HEK293 (cell line): ENCODE results near the gene SPRR2B.

Source experiments
- CTCF ChIA-PET: fragments of 350-600 bp; formaldehyde crosslinking; extraction: SDS; loops from one replicate; lab custom pipeline; 2021; ENCODE audit warnings: antibody characterized with exemption; lab: Yijun Ruan, JAX
- POLR2A ChIA-PET: fragments of 300-600 bp; formaldehyde crosslinking; extraction: SDS; loops from one replicate; lab custom pipeline; 2020; ENCODE audit warnings: antibody characterized with exemption, inconsistent platforms; lab: Yijun Ruan, JAX
- H3K27ac ChIP-seq: fragments of 200-500 bp; sonication (Bioruptor generic); 2 replicates; pipeline ENCODE4 v1.5.1; 2014; ENCODE audit warnings: low read depth, low read length, control low read depth, inconsistent platforms; ENCODE audit errors: extremely low read depth
- H3K36me3 ChIP-seq, 2 experiments: fragments of 200-500 bp in 1 of 2; sonication (Bioruptor generic) in 1 of 2; 1 replicate in 1 of 2; 2 replicates in 1 of 2; pipeline ENCODE4 v1.5.1; 2014 to 2017; ENCODE audit warnings: inconsistent platforms in 2 of 2, low read length in 2 of 2; ENCODE audit not compliant: control insufficient read depth in 2 of 2, insufficient read depth in 1 of 2
- H3K4me1 ChIP-seq: fragments of 200-500 bp; sonication (Bioruptor generic); 2 replicates; pipeline ENCODE4 v1.5.1; 2014; ENCODE audit warnings: mild to moderate bottlenecking, low read length, inconsistent platforms; ENCODE audit not compliant: control insufficient read depth, insufficient read depth
- H3K4me3 ChIP-seq: 2 replicates; pipeline ENCODE4 v1.5.1; 2011; ENCODE audit warnings: low read depth, mild to moderate bottlenecking, control low read depth, low read length, moderate library complexity
- H3K9me3 ChIP-seq: fragments of 200-500 bp; sonication (Bioruptor generic); 2 replicates; pipeline ENCODE4 v1.5.1; 2014; ENCODE audit warnings: low read depth, low read length, inconsistent platforms; ENCODE audit not compliant: control insufficient read depth, insufficient read depth
- ATF2 ChIP-seq: fragments of 450-650 bp; formaldehyde crosslinking; IDR thresholded peaks from 2 replicates; pipeline ENCODE4 v1.5.1; 2016; ENCODE audit warnings: missing biosample characterization, missing genetic modification characterization, low read depth
- BCL6B ChIP-seq: fragments of 450-650 bp; formaldehyde crosslinking; IDR thresholded peaks from 2 replicates; pipeline ENCODE4 v1.5.1; 2017; ENCODE audit warnings: missing biosample characterization, missing genetic modification characterization
- KLF16 ChIP-seq: fragments of 450-650 bp; formaldehyde crosslinking; IDR thresholded peaks from 2 replicates; pipeline ENCODE4 v1.5.1; 2017; ENCODE audit warnings: missing biosample characterization, missing genetic modification characterization
- KLF9 ChIP-seq: fragments of 450-650 bp; formaldehyde crosslinking; IDR thresholded peaks from 2 replicates; pipeline ENCODE4 v1.5.1; 2016; ENCODE audit warnings: missing biosample characterization, missing genetic modification characterization, low read depth
- PRDM2 ChIP-seq: fragments of 450-650 bp; formaldehyde crosslinking; IDR thresholded peaks from 2 replicates; pipeline ENCODE4 v1.5.1; 2016; ENCODE audit warnings: missing biosample characterization, missing genetic modification characterization, borderline replicate concordance
- PRDM4 ChIP-seq: fragments of 450-650 bp; formaldehyde crosslinking; IDR thresholded peaks from 2 replicates; pipeline ENCODE4 v1.5.1; 2017; ENCODE audit warnings: missing biosample characterization, missing genetic modification characterization
- SALL2 ChIP-seq: fragments of 450-650 bp; formaldehyde crosslinking; IDR thresholded peaks from 2 replicates; pipeline ENCODE4 v1.5.0; 2017; ENCODE audit warnings: missing biosample characterization, mild to moderate bottlenecking, missing genetic modification characterization, borderline replicate concordance
- SCRT1 ChIP-seq: fragments of 450-650 bp; formaldehyde crosslinking; IDR thresholded peaks from 2 replicates; pipeline ENCODE4 v1.5.1; 2016; ENCODE audit warnings: missing biosample characterization, missing genetic modification characterization, borderline replicate concordance
- ZBTB1 ChIP-seq: fragments of 450-650 bp; formaldehyde crosslinking; IDR thresholded peaks from 2 replicates; pipeline ENCODE4 v1.5.1; 2016; ENCODE audit warnings: missing biosample characterization, missing genetic modification characterization
- ZBTB10 ChIP-seq: fragments of 450-650 bp; formaldehyde crosslinking; IDR thresholded peaks from 2 replicates; pipeline ENCODE4 v1.5.1; 2016; ENCODE audit warnings: missing biosample characterization, missing genetic modification characterization
- ZNF10 ChIP-seq: fragments of 450-650 bp; formaldehyde crosslinking; IDR thresholded peaks from 2 replicates; pipeline ENCODE4 v1.5.1; 2017; ENCODE audit warnings: missing biosample characterization, missing genetic modification characterization
- ZNF18 ChIP-seq: fragments of 450-650 bp; formaldehyde crosslinking; IDR thresholded peaks from 2 replicates; pipeline ENCODE4 v1.5.1; 2016; ENCODE audit warnings: missing biosample characterization, missing genetic modification characterization
- ZNF23 ChIP-seq: fragments of 450-650 bp; formaldehyde crosslinking; IDR thresholded peaks from 2 replicates; pipeline ENCODE4 v1.5.1; 2016; ENCODE audit warnings: missing biosample characterization, missing genetic modification characterization, borderline replicate concordance
- ZNF501 ChIP-seq: fragments of 450-650 bp; formaldehyde crosslinking; IDR thresholded peaks from 2 replicates; pipeline ENCODE4 v1.5.1; 2016; ENCODE audit warnings: missing biosample characterization, missing genetic modification characterization
- ZNF548 ChIP-seq: fragments of 450-650 bp; formaldehyde crosslinking; IDR thresholded peaks from 2 replicates; pipeline ENCODE4 v1.5.1; 2016; ENCODE audit warnings: missing biosample characterization, missing genetic modification characterization
- ZNF558 ChIP-seq: fragments of 450-650 bp; formaldehyde crosslinking; IDR thresholded peaks from 2 replicates; pipeline ENCODE4 v1.5.1; 2016; ENCODE audit warnings: missing biosample characterization, missing genetic modification characterization
- ZNF585B ChIP-seq: fragments of 450-650 bp; formaldehyde crosslinking; IDR thresholded peaks from 2 replicates; pipeline ENCODE4 v1.5.1; 2016; ENCODE audit warnings: missing biosample characterization, missing genetic modification characterization
- ZSCAN4 ChIP-seq: fragments of 450-650 bp; formaldehyde crosslinking; IDR thresholded peaks from 2 replicates; pipeline ENCODE4 v1.5.1; 2017; ENCODE audit warnings: missing biosample characterization, missing genetic modification characterization

Gene SPRR2B

GRCh38 chr1:153081736-153082135 lies 10.3 kb upstream of the SPRR2B start (continued):
- TF ChIP-seq PRDM4 (tag by site-specific recombination): no peak
- no peak for TF ChIP-seq SALL2 (tag by site-specific recombination)
- no peak for TF ChIP-seq KLF9
- TF ChIP-seq ATF2 (tag by site-specific recombination): no peak

- Histone ChIP-seq H3K4me1 (no peaks in the 10 kb centered on the region), H3K9me3 (no peaks in the 10 kb centered on the region), H3K27ac (no peak overlapping the region), H3K36me3 (no peaks in the 10 kb centered on the region), H3K4me3 (no peak overlapping the region)
- CTCF ChIA-PET: no interaction called here
- POLR2A ChIA-PET: no interaction called here
- TF ChIP-seq ZNF501 (tag by site-specific recombination): no peak
- no peak for TF ChIP-seq ZSCAN4 (tag by site-specific recombination)
- TF ChIP-seq ZBTB1: no peak
- no peak for TF ChIP-seq PRDM2 (tag by site-specific recombination)
- no peak for TF ChIP-seq ZBTB10 (tag by site-specific recombination)
- TF ChIP-seq KLF16 (tag by site-specific recombination): no peak
- TF ChIP-seq BCL6B (tag by site-specific recombination): no peak
- no peak for TF ChIP-seq SCRT1
- TF ChIP-seq ZNF23 (tag by site-specific recombination): no peak
- no peak for TF ChIP-seq ZNF548 (tag by site-specific recombination)
- no peak for TF ChIP-seq ZNF585B (tag by site-specific recombination)
- no peak for TF ChIP-seq ZNF18 (tag by site-specific recombination)
- no peak for TF ChIP-seq ZNF558
- no peak for TF ChIP-seq ZNF10 (tag by site-specific recombination)
These were observed 1.7 kb upstream of the SPRR2B start for GRCh38 chr1:153072806-153073726.
